Stimulated activated CD8-positive, alpha-beta memory T cell treated with anti-CD3 and anti-CD28 coated beads, Interleukin-2, amount 100 ng/mL, for 1 hour (primary cell): ENCODE results near the gene UBXN10.
A peak's percentile ranks its signal among the peaks of the same experiment; 100 is the strongest.
"Not testable (repeated sequence)": the region's sequence is repeated elsewhere in the genome, so short reads cannot be mapped to it uniquely, and the experiment has no call there.

ENCODE experiments used
- DNase-seq, 2 donors: peaks; one replicate each; pipeline ENCODE4 v3.0.0-alpha.2; 2020; ENCODE audit warnings: low read depth in 2 of 2

Gene UBXN10

GRCh38 chr1:20200966-20201365 lies 15.1 kb downstream of the UBXN10 start:
- no peak for DNase-seq

- no peak for DNase-seq
These were observed 16.3 kb downstream of the UBXN10 start for GRCh38 chr1:20202166-20202565.

GRCh38 chr1:20207546-20207945 lies 21.6 kb downstream of the UBXN10 start:
- no peak for DNase-seq

GRCh38 chr1:20209471-20209870 lies 23.6 kb downstream of the UBXN10 start:
- DNase-seq, result no peak

DNA sequence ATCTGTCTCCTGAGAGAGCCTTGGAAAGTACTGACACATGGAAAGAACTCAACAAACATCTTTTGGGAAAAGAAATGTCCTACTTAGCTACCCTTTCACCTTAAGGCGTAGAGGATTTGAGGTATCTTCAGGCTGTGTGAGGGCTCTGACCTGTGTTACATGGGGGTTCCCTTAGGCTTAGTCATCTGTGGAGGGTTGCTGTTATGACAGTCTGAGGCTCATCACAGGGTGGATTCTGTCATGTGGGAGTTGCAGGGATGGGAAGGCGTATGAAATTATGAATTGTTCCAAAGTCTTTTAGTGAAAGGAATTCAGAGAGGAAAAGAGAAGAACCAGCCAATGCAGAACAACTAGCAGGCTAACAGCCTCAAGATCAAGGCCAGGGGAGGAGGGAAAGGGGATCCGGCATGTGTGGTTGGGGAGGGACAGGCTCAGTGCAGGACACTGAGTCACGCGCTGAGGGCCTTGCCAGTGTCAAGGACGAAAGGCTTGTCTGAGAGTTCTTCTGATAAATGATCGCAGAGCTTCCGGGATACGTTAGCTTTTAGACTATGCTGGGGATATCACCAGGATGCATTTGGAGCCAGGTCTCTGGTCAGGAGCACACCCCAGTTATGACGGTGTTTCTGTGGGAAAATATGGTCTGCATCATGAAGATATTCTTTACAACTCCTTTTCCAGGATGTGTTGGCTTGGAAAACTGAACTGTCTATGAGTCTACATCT lies 25.0 kb downstream of the UBXN10 start:
- DNase-seq, result no peak

- DNase-seq, result no peak
These were observed 25.6 kb downstream of the UBXN10 start for GRCh38 chr1:20211511-20211931.

DNA sequence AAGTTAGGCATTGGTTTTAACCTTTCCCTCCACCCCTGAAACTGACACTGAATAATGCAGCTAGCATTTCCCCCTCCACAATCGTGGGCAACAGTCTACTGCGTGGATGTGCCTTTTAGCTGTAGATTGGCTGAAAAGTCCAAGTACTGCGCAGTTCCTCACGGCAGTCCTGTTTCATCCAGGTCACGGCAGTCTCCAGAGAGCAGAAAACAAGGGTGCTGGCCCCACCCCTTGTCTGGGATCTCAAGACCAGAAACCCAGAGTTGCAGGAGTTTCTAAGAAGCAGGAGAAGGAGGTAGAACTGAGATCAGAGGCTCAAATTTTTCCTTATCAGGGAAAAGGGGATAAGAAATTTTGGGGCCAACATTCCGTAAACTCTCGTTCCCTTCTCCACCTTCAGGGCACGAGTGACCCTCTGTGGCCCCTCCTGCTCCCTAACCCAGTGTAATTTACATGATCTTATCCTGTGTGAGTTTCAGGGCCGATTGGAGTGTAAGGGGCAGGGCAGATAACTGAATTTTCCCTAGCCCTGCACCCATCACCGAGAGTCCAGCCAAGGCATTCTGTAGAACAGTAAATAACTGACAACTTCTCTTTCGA lies 26.3 kb downstream of the UBXN10 start:
- DNase-seq, result no peak

DNA sequence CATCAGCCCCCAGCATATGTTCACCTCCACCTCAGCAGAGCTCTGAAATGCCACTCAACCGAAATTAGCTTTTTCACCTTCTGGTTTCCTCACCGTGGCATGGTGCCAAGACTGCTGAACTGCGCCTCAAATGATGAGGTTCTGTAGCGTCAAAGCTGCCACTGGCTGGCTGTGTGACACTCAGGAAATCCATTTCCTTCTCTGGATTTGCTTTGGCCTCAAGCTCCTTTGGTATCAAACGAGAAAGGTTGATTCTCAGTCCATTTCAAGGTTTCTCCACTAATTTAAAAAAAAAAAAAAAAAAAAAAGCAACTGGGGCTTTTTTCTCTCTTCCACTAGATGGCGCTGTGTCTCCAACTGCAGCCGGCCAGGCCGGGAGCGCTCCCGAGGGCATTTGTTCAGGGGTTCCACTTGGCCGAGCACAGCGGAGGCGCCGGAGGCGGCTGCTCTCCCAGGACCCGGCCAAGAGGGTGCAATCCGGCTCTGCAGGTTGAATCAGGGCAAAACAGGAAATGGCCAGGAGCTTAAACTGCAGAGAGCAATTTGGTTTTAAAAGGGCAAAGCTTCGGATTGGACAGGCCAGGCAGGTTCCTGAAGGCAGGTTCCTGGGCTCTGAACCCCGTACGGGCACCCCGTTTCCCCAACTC lies 26.9 kb downstream of the UBXN10 start:
- peak; percentile 16 to 28 for DNase-seq

DNA sequence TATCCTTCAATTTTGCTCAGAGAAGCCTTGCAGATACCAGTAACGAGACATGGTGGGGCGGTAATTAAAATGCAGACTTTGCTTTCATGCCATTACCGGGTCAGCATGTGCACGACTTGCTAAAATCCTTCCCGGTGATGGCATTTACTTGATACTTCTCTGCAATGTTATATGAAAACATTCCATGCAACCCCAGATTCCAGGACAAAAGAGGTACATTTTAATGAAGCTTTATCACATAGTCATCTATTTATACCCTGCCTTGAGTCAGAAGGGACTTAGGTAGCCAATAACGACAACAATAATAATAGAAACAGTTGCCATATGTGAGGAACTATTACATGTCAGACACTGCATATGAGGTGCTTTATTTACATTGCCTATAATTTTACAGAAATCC lies 29.8 kb downstream of the UBXN10 start:
- DNase-seq, result no peak

GRCh38 chr1:20216574-20216973 lies 30.7 kb downstream of the UBXN10 start:
- no peak for DNase-seq

DNA sequence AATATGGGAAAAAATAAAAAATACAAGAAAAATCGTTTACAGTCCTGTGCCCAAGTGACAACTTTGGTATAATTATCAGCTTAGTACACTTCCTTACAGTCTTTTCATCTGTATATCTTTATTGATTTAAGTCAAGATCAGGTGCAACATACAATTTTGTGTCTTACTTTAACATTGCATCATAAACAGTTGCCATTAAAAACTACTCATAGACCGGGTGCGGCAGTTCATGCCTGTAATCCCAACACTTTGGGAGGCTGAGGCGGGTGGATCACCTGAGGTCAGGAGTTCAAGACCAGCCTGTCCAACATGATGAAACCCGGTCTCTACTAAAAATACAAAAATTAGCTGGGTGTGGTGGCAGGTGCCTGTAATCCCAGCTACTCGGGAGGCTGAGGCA lies 33.2 kb downstream of the UBXN10 start:
- DNase-seq, result not testable (repeated sequence)

DNA sequence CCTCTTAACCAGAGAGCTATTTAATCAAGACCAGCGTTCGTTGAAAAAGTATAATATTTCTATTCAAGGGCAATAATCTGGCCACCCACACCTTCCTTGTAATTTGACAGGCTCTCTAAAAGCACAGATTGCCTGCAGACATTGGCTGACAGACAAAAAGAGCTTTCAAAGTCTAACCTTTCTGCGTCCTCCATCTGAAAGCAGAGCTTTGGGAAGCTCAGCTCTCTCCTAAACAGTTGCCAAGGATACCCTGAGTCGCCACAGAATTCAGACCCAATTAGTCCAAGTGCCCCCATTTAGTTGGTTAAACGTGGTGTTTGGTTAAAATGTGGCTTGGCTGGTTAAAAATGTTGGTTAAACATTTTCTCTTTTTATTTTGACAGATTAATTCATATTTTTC lies 34.1 kb downstream of the UBXN10 start:
- no peak for DNase-seq

DNA sequence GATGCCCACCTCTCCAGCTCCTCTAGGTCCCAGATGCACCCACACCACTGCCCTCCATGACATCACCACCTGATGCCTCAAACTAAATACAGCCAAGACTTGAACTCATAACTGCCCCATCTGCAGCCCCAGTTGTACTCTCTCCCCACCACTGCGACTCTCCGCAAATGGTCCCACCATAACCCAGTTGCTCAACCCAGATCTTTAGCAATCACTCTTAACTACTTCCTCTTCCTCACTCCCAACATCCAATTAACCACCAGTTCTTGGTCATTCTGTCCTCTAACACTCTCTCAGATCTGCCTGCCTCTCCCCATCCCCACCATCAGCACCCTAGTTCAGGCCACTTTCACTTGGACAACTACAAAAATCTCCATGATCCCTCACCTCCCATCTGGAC lies 37.2 kb downstream of the UBXN10 start:
- DNase-seq, result no peak

- DNase-seq, result no peak
These were observed 37.9 kb downstream of the UBXN10 start for GRCh38 chr1:20223551-20224419.

- no peak for DNase-seq
These were observed 38.6 kb downstream of the UBXN10 start for GRCh38 chr1:20224546-20224945.

DNA sequence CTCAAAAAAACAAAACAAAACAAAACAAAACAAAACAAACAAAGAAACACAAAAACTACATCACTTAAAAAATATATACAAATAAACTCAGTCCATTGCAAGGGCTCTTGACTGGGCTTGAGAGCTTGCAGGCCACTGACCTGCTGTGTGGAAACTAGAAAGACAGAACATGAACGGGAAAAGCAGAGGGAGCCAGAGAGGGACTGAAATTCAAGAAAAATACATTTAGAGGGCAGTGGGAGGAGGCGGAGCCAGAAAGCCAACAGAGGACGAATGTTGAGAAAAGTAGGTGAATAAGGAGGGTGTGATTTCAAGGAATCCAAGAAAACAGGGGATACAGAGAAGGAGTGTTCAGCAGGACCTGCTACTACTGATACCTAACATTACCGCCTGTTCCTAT lies 41.8 kb downstream of the UBXN10 start:
- DNase-seq, result no peak

- DNase-seq, result no peak
These were observed 42.5 kb downstream of the UBXN10 start for GRCh38 chr1:20228314-20228825.

- no peak for DNase-seq
These were observed 43.3 kb downstream of the UBXN10 start for GRCh38 chr1:20229171-20229570.

DNA sequence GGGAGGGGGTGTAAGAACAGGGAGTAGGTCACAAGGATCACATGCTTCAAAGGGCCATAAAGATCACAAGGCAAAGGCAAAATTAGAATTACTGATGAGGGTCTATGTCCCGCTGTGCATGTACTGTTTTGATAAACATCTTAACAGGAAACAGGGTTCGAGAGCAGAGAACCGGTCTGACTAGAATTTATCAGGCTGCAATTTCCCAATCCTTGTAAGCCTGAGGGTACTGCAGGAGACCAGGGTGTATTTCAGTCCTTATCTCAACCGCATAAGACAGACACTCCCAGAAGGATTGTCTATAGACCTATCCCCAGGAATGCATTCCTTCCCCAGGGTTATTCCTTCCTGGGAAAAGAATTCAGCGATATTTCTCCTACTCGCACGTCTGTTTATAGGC lies 46.7 kb downstream of the UBXN10 start:
- not testable (repeated sequence) for DNase-seq

DNA sequence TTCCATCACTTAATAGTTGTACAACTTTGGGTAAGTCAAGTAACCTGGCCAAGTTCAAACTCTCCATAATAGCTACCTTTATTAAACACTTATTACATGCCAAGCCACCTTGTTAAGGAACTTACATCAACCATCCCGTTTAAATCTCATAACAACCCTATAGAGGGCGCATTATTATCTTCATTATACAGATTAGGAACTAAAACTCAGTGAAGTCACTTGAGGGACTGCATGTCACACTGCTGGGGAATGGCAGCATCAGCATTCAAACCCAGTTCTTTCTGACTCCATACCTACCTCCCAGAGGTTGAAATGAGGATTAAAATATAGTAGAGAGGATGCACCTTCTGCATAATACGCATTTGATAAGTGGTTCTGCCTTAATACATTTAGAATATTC lies 47.5 kb downstream of the UBXN10 start:
- no peak for DNase-seq

- no peak for DNase-seq
These were observed 48.0 kb downstream of the UBXN10 start for GRCh38 chr1:20233866-20234265.
